ENCODE measurements around the gene STXBP5L.

The STXBP5L gene

DNA sequence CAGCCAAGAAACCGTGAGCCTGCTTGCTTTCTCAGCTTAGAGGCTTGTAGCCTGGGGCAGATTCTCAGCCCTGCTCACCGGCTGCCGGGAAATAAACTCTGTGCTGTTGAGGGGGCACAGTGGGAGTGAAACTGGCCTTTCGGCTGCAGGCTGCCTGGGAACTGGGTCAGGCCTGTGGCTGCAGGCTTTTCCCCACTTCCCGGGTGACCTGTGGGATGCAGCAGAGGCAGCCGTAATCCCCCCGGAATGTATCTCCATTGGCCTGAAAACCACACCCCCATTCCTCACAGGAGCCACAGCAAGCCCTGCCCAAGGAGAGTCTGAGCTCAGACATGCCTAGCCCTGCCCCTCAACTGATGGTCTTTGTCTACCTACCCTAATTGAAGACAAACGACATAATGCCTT lies 110.9 kb downstream of the STXBP5L start:
- Histone ChIP-seq H3K79me2 (ENCODE audit: insufficient read depth, low read length) (no peaks in the 10 kb centered on the region), H3K4me3 (ENCODE audit: low read length, poor library complexity, severe bottlenecking) (no peak overlapping the region), H3K9me3 (ENCODE audit: insufficient read depth, low read depth, low read length) (no peaks in the 10 kb centered on the region), H3K4me2 (ENCODE audit: low read depth, low read length, poor library complexity, severe bottlenecking) (no peak overlapping the region), H3K4me1 (ENCODE audit: insufficient read depth, low read length, poor library complexity, severe bottlenecking) (no peaks in the 10 kb centered on the region), H3K36me3 (ENCODE audit: insufficient read depth, low read length) (no peaks in the 10 kb centered on the region), H2AFZ (ENCODE audit: low read length) (no peak overlapping the region), H4K20me1 (ENCODE audit: insufficient read depth, low read length, poor library complexity, severe bottlenecking) (no peaks in the 10 kb centered on the region), H3K9ac (ENCODE audit: low read depth, low read length, poor library complexity, severe bottlenecking) (no peak overlapping the region), H3K9me2 (replicated peaks; ENCODE audit: low read depth, low read length) (no peaks in the 10 kb centered on the region), H3F3A (ENCODE audit: low read depth) (no peaks in the 10 kb centered on the region), H3K27me3 (ENCODE audit: insufficient read depth, low read length, poor library complexity, severe bottlenecking) (no peaks in the 10 kb centered on the region)
- no peak for TF ChIP-seq EZH2phosphoT487 (IDR thresholded peaks at IDR 0.05; ENCODE audit: borderline replicate concordance)
- TF ChIP-seq, protein P1, sequence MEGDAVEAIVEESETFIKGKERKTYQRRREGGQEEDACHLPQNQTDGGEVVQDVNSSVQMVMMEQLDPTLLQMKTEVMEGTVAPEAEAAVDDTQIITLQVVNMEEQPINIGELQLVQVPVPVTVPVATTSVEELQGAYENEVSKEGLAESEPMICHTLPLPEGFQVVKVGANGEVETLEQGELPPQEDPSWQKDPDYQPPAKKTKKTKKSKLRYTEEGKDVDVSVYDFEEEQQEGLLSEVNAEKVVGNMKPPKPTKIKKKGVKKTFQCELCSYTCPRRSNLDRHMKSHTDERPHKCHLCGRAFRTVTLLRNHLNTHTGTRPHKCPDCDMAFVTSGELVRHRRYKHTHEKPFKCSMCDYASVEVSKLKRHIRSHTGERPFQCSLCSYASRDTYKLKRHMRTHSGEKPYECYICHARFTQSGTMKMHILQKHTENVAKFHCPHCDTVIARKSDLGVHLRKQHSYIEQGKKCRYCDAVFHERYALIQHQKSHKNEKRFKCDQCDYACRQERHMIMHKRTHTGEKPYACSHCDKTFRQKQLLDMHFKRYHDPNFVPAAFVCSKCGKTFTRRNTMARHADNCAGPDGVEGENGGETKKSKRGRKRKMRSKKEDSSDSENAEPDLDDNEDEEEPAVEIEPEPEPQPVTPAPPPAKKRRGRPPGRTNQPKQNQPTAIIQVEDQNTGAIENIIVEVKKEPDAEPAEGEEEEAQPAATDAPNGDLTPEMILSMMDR (conservative IDR thresholded peaks at IDR 0.05; ENCODE audit: low read length): no peak

DNA sequence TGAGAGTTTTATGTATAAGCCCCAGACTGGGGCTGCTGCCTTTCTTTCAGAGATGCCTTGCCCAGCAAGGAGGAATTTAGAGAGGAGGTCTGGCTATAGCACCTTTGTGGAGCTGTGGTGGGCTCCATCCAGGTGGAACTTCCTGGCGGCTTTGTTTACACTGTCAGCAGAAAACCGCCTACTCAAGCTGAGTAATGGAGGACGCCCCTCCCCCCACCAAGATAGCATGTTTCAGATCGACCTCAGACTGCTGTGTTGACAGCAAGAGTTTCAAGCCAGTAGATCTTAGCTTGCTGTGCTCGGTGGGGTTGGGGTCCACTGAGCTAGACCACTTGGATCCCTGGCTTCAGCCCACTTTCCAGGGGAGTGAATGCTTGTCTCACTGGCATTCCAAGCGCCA lies 155.6 kb downstream of the STXBP5L start:
- Histone ChIP-seq H3K9ac (ENCODE audit: low read depth, low read length, poor library complexity, severe bottlenecking) (no peak overlapping the region), H3K4me2 (ENCODE audit: low read depth, low read length, poor library complexity, severe bottlenecking) (no peak overlapping the region), H3K79me2 (ENCODE audit: insufficient read depth, low read length) (no peaks in the 10 kb centered on the region), H3K27me3 (ENCODE audit: insufficient read depth, low read length, poor library complexity, severe bottlenecking) (no peaks in the 10 kb centered on the region), H3K4me1 (ENCODE audit: insufficient read depth, low read length, poor library complexity, severe bottlenecking) (no peaks in the 10 kb centered on the region), H3K9me3 (ENCODE audit: insufficient read depth, low read depth, low read length) (no peaks in the 10 kb centered on the region), H3K36me3 (ENCODE audit: insufficient read depth, low read length) (no peaks in the 10 kb centered on the region), H2AFZ (ENCODE audit: low read length) (no peak overlapping the region), H3K9me2 (replicated peaks; ENCODE audit: low read depth, low read length) (no peaks in the 10 kb centered on the region), H4K20me1 (ENCODE audit: insufficient read depth, low read length, poor library complexity, severe bottlenecking) (no peaks in the 10 kb centered on the region), H3K4me3 (ENCODE audit: low read length, poor library complexity, severe bottlenecking) (no peak overlapping the region), H3F3A (ENCODE audit: low read depth) (no peaks in the 10 kb centered on the region)
- no peak for TF ChIP-seq EZH2phosphoT487 (IDR thresholded peaks at IDR 0.05; ENCODE audit: borderline replicate concordance)
- TF ChIP-seq, protein P1 (conservative IDR thresholded peaks at IDR 0.05; ENCODE audit: low read length): no peak

DNA sequence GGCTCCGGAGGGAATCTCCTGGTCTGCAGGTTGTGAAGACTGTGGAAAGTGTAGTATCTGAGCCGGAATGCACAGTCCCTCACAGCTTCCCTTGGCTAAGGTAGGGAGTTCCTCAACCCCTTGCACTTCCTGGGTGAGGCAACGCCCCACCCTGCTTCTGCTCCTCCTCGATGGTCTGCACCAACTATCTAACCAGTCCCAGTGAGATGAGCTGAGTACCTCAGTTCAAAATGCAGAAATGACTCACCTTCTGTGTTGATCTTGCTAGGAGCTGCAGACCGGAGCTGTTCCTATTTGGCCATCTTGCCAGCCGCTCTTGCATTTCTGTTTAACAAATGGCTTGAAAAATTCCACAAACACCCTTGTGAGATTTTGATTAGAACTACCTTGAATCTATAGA lies 156.1 kb downstream of the STXBP5L start:
- Histone ChIP-seq H4K20me1 (ENCODE audit: insufficient read depth, low read length, poor library complexity, severe bottlenecking) (no peaks in the 10 kb centered on the region), H3K9ac (ENCODE audit: low read depth, low read length, poor library complexity, severe bottlenecking) (no peak overlapping the region), H3K4me2 (ENCODE audit: low read depth, low read length, poor library complexity, severe bottlenecking) (no peak overlapping the region), H2AFZ (ENCODE audit: low read length) (no peak overlapping the region), H3K36me3 (ENCODE audit: insufficient read depth, low read length) (no peaks in the 10 kb centered on the region), H3F3A (ENCODE audit: low read depth) (no peaks in the 10 kb centered on the region), H3K9me2 (replicated peaks; ENCODE audit: low read depth, low read length) (no peaks in the 10 kb centered on the region), H3K4me3 (ENCODE audit: low read length, poor library complexity, severe bottlenecking) (no peak overlapping the region), H3K4me1 (ENCODE audit: insufficient read depth, low read length, poor library complexity, severe bottlenecking) (no peaks in the 10 kb centered on the region), H3K79me2 (ENCODE audit: insufficient read depth, low read length) (no peaks in the 10 kb centered on the region), H3K9me3 (ENCODE audit: insufficient read depth, low read depth, low read length) (no peaks in the 10 kb centered on the region), H3K27me3 (ENCODE audit: insufficient read depth, low read length, poor library complexity, severe bottlenecking) (no peaks in the 10 kb centered on the region)
- no peak for TF ChIP-seq EZH2phosphoT487 (IDR thresholded peaks at IDR 0.05; ENCODE audit: borderline replicate concordance)

DNA sequence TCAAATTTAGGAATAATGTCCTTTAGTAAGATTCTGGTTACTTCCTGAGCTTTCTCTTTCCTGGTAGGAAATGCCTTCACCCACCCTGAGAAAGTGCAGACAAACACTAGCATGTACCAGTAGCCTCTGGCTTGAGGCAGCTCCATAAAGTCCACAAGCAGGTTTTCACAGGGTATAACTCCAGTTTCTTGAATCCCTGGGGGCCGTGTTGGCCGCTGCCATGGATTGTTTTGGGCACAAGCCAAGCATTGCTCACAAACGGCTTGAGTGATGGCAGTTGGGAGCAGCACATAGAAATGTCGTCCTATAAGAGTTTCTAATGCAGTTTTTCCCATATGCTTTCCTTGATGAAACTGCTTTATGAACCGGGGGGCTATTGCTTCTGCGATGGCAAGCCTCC lies 164.1 kb downstream of the STXBP5L start:
- Histone ChIP-seq H3K9ac (ENCODE audit: low read depth, low read length, poor library complexity, severe bottlenecking) (no peak overlapping the region), H3K4me1 (ENCODE audit: insufficient read depth, low read length, poor library complexity, severe bottlenecking) (no peaks in the 10 kb centered on the region), H3K79me2 (ENCODE audit: insufficient read depth, low read length) (no peaks in the 10 kb centered on the region), H3K27me3 (ENCODE audit: insufficient read depth, low read length, poor library complexity, severe bottlenecking) (no peaks in the 10 kb centered on the region), H2AFZ (ENCODE audit: low read length) (no peak overlapping the region), H4K20me1 (ENCODE audit: insufficient read depth, low read length, poor library complexity, severe bottlenecking) (no peaks in the 10 kb centered on the region), H3K4me2 (ENCODE audit: low read depth, low read length, poor library complexity, severe bottlenecking) (no peak overlapping the region), H3K36me3 (ENCODE audit: insufficient read depth, low read length) (no peaks in the 10 kb centered on the region), H3K9me3 (ENCODE audit: insufficient read depth, low read depth, low read length) (no peaks in the 10 kb centered on the region; the same call in 1 of the 2 replicates), H3K4me3 (ENCODE audit: low read length, poor library complexity, severe bottlenecking) (no peak overlapping the region), H3F3A (ENCODE audit: low read depth) (no peaks in the 10 kb centered on the region), H3K9me2 (replicated peaks; ENCODE audit: low read depth, low read length) (no peaks in the 10 kb centered on the region)
- TF ChIP-seq EZH2phosphoT487 (IDR thresholded peaks at IDR 0.05; ENCODE audit: borderline replicate concordance): no peak
- TF ChIP-seq, protein P1 (conservative IDR thresholded peaks at IDR 0.05; ENCODE audit: low read length): no peak
